UCSD-AML1 (cell line): ENCODE measurements around the gene SMARCAL1.
"Not testable (repeated sequence)": the region's sequence is repeated elsewhere in the genome, so short reads cannot be mapped to it uniquely, and the experiment has no call there.

Source experiments
- DNase-seq: peaks from one replicate; lab custom pipeline; 2025; ENCODE audit not compliant: unreplicated experiment; lab: John Stamatoyannopoulos, UW

SMARCAL1 gene

GRCh38 chr2:216499641-216500218, 87.4 kb downstream of the SMARCAL1 start:
- no peak for DNase-seq

- no peak for DNase-seq
Measured at GRCh38 chr2:216500572-216500971, 88.3 kb downstream of the SMARCAL1 start.

DNA sequence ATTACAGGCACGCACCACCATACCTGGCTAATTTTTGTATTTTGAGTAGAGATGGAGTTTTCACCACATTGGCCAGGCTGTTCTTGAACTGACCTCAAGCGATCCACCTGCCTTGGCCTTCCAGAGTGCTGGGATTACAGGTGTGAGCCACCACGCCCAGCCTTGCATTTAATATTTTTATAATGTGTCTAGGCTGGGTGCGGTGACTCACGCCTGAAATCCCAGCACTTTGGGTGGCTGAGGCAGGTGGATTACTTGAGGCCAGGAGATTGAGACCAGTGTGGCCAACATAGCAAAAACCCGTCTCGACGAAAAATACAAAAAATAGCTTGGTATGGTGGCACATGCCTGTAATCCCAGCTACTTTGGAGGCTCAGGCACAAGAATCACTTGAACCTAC, 89.6 kb downstream of the SMARCAL1 start:
- DNase-seq, result no peak

DNA sequence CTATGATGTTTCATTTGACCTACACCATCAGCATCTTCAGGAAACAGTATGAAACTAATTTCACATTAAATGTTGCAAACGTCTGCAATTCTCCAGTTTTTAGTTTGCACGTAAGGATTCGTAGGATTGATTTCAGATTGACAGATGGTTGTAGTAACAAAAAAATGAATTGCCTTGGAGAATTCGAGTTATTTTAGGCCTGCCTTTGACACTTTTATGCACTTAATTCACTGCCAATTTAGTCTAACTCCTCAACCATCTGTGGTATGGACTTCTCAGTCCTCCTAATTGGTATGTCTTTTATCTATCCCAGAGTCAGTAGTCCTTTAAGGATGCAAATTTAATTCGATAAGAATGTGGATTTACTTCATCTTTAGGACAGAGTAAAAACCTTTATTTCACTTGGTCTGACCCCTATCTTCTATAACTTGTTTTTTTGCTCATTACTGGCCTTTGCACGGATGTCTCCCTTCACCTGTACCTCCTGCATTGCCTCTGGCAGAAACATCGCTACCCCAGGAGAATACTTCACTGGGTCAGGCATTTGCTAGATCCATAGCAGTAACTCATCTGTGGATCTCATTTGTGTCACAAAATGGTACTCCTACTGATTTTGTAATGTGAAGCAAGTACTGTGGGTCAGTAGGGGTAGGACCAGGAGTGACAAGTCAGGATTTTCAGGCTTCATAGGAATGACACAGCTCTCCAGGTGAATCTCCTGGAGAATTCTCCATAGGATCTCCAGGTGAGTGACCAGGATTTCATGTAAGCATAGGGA, 90.3 kb downstream of the SMARCAL1 start:
- no peak for DNase-seq

- DNase-seq, result no peak
Measured at GRCh38 chr2:216503159-216503629, 90.9 kb downstream of the SMARCAL1 start.

DNA sequence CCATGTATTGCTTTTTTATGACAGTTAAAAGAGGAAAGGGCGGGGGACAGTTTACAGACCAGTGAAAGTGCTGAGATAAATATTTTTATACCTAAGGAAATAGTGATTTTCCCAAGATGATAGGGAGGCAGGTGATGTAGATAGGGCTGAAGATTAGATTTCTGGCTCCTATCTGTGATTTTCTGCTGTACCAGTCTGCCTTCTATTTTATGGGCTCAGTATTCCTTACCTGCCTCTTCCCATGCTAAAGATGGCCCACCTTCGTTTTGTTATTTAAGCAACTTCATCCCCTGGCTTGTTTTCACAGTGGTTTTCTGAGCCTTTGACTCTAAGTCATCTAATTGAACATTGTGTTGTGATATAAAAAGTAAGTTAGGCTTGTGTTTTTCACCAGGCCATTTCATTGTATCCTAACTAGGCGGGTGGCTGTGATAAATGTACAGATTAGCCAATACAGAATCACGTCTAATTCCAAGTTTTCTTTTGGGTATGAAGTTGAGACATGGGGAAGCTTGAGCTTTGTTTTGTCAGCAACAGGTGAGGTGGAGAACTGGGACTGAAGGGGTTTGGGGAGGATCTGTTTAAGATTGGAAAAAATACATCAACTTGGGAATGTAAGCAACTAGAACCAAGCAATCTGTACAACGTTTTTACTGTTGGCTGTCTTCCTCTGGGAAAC, 91.6 kb downstream of the SMARCAL1 start:
- no peak for DNase-seq

GRCh38 chr2:216504376-216504762, 92.1 kb downstream of the SMARCAL1 start:
- no peak for DNase-seq

DNA sequence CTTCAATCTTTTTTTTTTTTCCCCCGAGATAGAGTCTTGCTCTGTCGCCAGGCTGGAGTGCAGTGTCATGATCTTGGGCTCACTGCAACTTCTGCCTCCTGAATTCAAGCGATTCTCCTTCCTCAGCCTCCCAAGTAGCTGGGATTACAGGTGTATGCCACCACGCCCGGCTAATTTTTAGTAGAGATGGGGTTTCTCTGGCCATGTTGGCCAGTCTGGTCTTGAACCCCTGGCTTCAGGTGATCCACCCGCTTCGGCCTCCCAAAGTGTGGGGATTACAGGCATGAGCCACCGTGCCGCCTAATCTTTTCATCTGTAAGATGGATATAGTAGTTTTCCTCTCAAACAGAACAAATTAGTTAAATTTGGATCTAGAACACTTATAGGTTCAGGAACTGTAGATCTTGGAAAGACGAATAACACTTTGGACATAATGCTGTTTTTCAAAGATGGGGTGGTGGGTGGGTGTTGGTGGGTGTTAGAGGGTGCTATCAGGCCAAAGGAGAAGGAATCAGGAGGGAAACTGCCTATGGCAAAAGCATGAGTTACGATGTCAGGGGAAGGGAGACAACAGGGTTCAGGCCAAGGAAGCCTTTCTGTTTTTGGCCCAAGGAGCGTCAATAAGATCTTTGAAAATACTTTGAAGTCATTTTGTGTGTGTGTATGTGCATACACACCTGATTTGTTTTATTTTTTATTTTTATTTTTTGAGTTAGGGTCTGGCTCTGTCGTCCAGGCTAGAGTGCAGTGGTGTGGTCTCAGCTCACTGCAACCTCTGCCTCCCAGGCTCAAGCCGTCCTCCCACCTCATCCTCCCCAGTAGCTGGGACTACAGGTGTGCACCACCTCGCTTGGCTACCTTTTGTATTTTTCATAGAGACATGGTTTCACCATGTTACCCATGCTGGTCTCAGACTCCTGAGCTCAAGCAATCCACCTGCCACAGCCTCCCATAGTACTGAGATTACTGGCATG, 93.1 kb downstream of the SMARCAL1 start:
- no peak for DNase-seq

DNA sequence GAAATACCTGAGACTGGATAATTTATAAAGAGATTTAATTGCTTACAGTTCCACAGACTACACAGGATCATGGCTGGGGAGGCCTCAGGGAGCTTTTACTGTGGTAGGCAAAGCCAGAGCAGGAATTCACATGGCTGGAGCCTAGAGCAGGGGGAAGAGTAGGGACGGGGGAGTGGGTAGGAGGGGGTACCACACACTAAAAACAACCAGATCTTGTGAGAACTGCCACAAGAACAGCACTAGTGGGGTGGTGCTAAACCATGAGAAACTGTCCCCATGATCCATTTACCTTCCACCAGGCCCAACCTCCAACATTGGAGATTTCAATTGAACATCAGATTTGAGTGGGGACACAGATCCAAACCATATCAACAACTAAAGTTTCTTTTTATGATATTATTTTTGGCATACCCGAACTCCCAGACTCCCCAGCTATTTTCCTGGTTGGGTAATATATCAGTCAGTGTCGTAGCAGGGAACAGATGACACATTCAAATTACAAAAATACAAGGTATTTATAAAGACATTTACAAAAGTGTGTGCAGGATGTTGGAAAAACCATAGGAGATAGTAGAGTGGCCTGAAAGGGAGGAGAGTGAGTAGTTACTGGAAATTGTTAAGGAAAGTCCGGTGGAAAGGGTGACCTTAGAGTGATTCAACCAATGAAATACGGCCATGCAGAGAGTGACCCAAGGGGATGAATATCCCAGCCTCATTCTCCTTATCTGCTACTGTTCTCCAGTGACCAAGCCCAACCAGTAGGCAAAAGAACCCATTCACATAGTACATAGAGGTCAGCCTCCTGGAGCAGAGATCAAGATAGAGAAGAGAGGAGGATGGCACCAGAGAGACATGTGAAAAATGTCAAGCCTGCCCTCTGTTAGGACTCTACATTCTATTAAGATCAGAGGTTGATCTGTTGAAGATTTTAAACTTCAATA, 95.2 kb downstream of the SMARCAL1 start:
- no peak for DNase-seq

- DNase-seq, result no peak
Measured at GRCh38 chr2:216508229-216508628, 95.9 kb downstream of the SMARCAL1 start.

DNA sequence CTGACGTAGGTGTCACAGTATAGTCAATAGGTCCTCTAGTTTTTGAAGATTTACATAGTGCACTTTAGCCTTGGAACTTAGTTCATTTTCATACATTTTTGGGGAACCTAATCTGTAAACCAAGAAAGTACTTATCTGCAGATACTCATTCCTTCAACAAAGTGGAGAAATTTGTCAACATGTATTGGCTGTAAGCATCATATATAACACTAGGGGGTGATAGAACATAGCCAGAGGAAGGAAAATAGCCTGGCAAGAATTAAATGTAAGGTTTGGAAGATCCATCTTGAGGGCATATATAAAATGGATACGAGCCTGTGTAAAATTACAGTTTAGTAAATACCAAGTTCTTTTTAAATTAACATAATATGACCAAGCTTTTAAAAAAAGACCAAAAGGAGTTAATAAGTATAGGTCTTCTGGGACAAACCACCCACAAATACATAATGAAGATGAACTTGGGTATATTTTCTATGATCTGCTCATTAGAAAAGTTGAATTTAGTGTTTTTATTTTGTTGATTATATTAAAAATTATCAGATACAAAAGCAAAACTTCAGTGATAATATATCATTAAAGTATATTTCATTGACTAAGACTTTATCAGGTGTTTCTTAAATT, 104.6 kb downstream of the SMARCAL1 start:
- no peak for DNase-seq

DNA sequence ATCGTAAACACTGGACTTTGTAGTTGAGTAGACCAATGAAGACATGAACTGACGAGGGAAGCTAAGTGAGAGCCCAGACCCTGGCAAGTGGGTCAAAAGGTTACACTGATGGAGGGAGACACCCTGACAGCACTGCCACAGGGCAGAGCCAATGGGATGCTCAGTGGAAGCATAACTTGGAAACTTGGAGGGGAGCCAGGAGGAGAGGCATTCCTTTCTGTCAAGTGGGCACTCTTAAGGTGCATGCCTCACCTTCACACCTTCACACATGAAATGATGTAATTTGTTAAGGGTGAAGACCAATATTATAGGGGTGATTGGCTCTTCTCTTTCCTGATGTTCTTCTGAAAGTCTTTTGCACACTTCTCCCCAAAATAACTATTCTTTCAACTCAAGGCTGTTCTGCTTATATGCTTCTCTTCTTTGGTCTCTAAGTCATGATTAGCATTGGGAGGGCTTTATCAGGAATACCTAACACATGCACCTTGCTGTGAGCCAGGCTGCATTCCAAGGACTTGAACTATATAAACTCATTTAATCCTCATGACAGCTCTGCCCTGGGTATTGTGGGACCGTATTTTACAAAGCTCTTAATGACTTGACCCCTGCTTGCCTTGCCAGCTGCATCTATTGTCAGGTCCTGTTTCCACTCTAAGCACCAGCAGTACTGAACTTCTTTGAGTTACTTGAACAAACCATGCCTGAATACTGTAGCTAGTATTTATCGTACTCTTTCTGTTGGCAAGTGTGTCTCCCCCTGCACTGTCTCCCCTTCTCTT, 105.4 kb downstream of the SMARCAL1 start:
- no peak for DNase-seq

- not testable (repeated sequence) for DNase-seq
Measured at GRCh38 chr2:216518566-216519119, 106.4 kb downstream of the SMARCAL1 start.

- no peak for DNase-seq
Measured at GRCh38 chr2:216519154-216519762, 107.0 kb downstream of the SMARCAL1 start.

DNA sequence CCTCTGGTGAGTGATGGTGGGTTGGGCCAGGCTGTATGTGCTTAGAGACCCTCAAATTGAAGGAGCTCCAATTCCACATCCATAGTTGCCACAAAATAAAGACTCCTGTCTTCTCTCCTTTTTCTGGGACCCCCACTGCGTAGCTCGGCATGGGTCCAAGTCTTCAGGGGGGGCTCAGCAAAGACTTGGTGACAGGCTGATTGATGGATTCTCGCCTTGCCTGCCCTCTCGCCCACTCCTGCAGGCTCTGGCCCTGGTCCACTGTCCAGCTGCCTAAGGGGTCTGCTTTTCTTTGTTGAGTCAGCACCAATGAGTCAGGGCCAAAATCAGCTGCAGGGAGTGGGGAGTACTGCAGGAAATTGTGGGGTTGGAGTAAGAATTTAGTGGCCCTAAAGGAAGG, 107.8 kb downstream of the SMARCAL1 start:
- no peak for DNase-seq

DNA sequence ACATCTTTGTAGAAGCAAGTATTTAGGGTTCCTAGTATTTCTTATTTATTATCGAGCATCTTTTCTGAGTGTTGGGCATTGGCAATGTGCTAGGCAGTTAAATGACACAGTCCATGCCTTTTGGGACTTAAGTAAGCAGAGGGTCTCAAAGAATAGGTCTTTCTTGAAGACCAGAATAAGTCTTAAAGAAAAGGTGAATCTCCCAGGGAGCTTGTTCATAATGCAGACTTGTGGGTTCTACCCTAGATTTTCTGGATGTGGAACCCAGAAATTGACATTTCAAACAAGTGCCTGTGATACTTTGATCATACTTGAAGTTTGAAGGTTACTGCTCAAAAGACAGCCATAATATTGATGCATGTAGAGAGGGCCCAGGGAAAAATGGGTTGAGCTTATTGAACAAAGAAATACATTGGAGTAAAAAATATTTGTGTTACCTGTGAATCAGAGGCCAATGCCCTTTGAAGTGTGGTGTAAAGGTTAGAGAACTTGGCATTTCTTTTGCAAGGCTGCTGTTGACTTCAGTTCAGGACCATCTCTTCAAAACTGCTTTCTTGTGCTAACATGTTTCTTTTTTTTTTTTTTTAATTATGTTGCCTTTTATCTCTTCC, 110.7 kb downstream of the SMARCAL1 start:
- no peak for DNase-seq

DNA sequence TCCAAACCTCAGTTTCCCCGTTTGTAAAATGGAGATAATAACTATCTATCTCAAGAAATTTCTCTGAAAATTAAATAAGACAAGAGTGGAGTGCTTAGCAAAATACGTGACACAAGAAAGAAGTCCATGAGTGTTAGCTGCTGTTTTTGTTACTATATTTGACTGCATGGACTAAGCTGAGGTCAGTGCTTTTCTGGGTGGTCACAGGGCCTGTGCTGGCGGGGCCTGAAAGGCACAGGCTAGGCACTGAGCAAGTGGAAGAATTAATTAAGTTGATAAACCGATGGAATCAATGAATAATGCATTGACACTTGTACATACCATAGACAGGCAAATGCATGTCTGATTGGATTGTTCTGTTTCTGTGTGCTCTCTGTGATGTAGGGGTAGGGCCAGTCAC, 113.7 kb downstream of the SMARCAL1 start:
- DNase-seq, result no peak

DNA sequence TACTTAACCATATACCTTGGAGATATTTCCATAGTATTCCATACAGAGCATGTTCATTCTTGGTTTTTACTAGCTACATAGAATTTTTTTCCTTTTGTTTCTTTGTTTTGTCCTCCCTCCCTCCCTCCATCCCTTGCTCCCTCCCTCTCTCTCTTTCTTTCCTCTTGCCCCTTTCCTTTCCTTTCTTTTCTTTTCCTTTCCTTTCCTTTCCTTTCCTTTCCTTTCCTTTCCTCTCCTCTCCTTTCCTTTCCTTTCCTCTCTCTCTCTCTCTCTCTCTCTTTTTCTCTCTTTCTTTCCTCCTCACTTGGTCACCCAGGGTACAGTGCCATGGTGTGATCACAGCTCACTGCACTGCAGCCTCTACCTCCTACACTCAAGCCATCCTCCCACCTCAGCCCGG, 114.7 kb downstream of the SMARCAL1 start:
- DNase-seq, result no peak
